ENCODE measurements around the gene EHHADH.

Gene EHHADH

DNA sequence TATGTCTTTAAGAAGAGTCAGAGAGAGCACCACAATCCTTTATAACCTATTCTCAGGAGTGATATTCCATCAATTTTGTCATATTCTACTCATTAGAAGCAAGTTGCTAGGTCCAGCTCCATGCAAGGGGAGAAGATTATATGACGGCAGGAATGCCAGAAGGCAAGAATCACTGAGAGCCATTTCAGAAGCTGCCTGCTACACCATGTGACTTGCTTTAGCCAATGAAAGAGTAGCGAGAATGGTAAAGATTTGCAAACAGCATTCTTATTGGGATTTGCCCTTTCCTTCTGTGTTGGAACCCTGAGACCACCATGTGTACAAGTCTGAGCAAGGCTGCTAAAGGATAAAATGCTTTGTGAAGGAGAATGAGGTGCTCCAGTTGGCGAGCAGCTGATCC lies 96.5 kb downstream of the EHHADH start:
- Histone ChIP-seq H3F3A (ENCODE audit: low read depth) (no peaks in the 10 kb centered on the region), H3K27me3 (ENCODE audit: insufficient read depth, low read length, poor library complexity, severe bottlenecking) (no peaks in the 10 kb centered on the region), H3K4me3 (ENCODE audit: low read length, poor library complexity, severe bottlenecking) (no peak overlapping the region), H3K9me3 (ENCODE audit: insufficient read depth, low read depth, low read length) (no peaks in the 10 kb centered on the region), H3K9ac (ENCODE audit: low read depth, low read length, poor library complexity, severe bottlenecking) (no peak overlapping the region), H4K20me1 (ENCODE audit: insufficient read depth, low read length, poor library complexity, severe bottlenecking) (no peaks in the 10 kb centered on the region), H2AFZ (ENCODE audit: low read length) (no peak overlapping the region), H3K36me3 (ENCODE audit: insufficient read depth, low read length) (no peaks in the 10 kb centered on the region), H3K4me2 (ENCODE audit: low read depth, low read length, poor library complexity, severe bottlenecking) (no peak overlapping the region), H3K9me2 (replicated peaks; ENCODE audit: low read depth, low read length) (no peaks in the 10 kb centered on the region), H3K4me1 (ENCODE audit: insufficient read depth, low read length, poor library complexity, severe bottlenecking) (no peaks in the 10 kb centered on the region), H3K79me2 (ENCODE audit: insufficient read depth, low read length) (no peaks in the 10 kb centered on the region)
- TF ChIP-seq, protein P1, sequence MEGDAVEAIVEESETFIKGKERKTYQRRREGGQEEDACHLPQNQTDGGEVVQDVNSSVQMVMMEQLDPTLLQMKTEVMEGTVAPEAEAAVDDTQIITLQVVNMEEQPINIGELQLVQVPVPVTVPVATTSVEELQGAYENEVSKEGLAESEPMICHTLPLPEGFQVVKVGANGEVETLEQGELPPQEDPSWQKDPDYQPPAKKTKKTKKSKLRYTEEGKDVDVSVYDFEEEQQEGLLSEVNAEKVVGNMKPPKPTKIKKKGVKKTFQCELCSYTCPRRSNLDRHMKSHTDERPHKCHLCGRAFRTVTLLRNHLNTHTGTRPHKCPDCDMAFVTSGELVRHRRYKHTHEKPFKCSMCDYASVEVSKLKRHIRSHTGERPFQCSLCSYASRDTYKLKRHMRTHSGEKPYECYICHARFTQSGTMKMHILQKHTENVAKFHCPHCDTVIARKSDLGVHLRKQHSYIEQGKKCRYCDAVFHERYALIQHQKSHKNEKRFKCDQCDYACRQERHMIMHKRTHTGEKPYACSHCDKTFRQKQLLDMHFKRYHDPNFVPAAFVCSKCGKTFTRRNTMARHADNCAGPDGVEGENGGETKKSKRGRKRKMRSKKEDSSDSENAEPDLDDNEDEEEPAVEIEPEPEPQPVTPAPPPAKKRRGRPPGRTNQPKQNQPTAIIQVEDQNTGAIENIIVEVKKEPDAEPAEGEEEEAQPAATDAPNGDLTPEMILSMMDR (conservative IDR thresholded peaks at IDR 0.05; ENCODE audit: low read length) = no peak
- no peak for TF ChIP-seq EZH2phosphoT487 (IDR thresholded peaks at IDR 0.05; ENCODE audit: borderline replicate concordance)

DNA sequence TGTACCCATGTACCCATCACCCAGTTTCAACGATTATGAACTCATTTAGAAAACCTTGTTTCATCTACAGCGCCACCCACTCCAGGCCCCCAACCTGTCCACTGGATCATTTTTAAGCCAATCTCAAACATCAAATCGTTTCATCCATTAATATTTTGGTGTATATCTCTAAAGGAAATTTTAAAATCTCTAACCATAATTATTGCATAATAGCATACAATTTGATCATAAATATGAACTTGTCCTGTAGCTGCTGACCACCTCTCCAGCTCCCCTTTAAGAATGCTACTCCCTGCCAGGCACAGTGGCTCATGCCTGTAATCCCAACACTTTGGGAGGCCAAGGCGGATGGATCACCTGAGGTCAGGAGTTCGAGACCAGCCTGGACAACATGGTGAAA lies 98.2 kb downstream of the EHHADH start:
- H3K79me2 ChIP-seq (ENCODE audit: insufficient read depth, low read length) = no peaks in the 10 kb centered on the region
- H3K9ac ChIP-seq (ENCODE audit: low read depth, low read length, poor library complexity, severe bottlenecking) = no peak overlapping the region
- no peaks in the 10 kb centered on the region for H3K36me3 ChIP-seq (ENCODE audit: insufficient read depth, low read length)
- no peak overlapping the region for H3K4me3 ChIP-seq (ENCODE audit: low read length, poor library complexity, severe bottlenecking)
- H4K20me1 ChIP-seq (ENCODE audit: insufficient read depth, low read length, poor library complexity, severe bottlenecking) = no peaks in the 10 kb centered on the region
- no peaks in the 10 kb centered on the region for H3K9me3 ChIP-seq (ENCODE audit: insufficient read depth, low read depth, low read length)
- no peak overlapping the region for H3K4me2 ChIP-seq (ENCODE audit: low read depth, low read length, poor library complexity, severe bottlenecking)
- no peak overlapping the region for H2AFZ ChIP-seq (ENCODE audit: low read length)
- no peaks in the 10 kb centered on the region for H3K4me1 ChIP-seq (ENCODE audit: insufficient read depth, low read length, poor library complexity, severe bottlenecking)
- no peaks in the 10 kb centered on the region for H3F3A ChIP-seq (ENCODE audit: low read depth)
- no peaks in the 10 kb centered on the region for H3K9me2 ChIP-seq (replicated peaks; ENCODE audit: low read depth, low read length)
- TF ChIP-seq EZH2phosphoT487 (IDR thresholded peaks at IDR 0.05; ENCODE audit: borderline replicate concordance) = no peak
- TF ChIP-seq, protein P1 (conservative IDR thresholded peaks at IDR 0.05; ENCODE audit: low read length) = no peak
- no peaks in the 10 kb centered on the region for H3K27me3 ChIP-seq (ENCODE audit: insufficient read depth, low read length, poor library complexity, severe bottlenecking)

DNA sequence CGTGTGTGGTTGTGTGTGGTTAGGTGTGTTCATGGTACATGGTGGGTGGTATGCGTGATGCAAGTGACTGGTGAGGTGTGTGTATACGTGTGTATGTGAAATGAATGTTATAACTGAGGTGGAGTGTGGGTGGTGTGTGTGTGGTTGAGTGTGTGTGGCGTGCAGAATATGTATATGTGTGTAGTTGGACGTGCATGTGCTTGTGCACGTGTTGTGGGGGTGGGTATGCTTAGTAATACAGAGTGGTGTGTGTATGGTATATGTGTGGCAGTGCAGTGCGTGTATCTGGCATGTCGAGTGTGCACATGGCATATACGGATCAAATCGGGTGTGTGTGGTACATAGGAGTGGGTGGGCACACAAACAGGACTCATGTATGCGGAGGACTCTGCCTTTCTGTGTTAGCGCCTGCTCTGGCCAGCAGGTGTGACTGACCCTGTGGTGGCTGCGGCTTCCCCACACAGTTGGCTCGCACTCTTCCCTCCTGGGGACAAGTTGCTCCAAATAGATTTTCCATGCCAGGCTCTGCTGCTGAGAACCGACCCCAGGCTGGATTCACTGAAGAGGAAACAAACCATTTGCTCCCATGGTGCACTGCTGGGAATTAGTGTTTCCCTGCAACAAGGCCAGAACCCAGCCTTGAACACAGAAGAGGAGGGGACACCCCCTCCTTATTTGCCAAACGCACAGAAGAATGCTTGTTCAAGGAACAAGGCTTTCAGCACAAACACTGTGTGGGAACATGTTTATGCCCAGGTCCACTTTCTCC lies 99.8 kb downstream of the EHHADH start:
- Histone ChIP-seq H3K4me3 (ENCODE audit: low read length, poor library complexity, severe bottlenecking) (no peak overlapping the region), H3K9ac (ENCODE audit: low read depth, low read length, poor library complexity, severe bottlenecking) (no peak overlapping the region), H3K36me3 (ENCODE audit: insufficient read depth, low read length) (no peaks in the 10 kb centered on the region), H3K9me2 (replicated peaks; ENCODE audit: low read depth, low read length) (no peaks in the 10 kb centered on the region), H2AFZ (ENCODE audit: low read length) (no peak overlapping the region), H3K4me1 (ENCODE audit: insufficient read depth, low read length, poor library complexity, severe bottlenecking) (no peaks in the 10 kb centered on the region), H3K79me2 (ENCODE audit: insufficient read depth, low read length) (no peaks in the 10 kb centered on the region), H3F3A (ENCODE audit: low read depth) (no peaks in the 10 kb centered on the region), H3K27me3 (ENCODE audit: insufficient read depth, low read length, poor library complexity, severe bottlenecking) (no peaks in the 10 kb centered on the region), H3K4me2 (ENCODE audit: low read depth, low read length, poor library complexity, severe bottlenecking) (no peak overlapping the region), H3K9me3 (ENCODE audit: insufficient read depth, low read depth, low read length) (no peaks in the 10 kb centered on the region), H4K20me1 (ENCODE audit: insufficient read depth, low read length, poor library complexity, severe bottlenecking) (no peaks in the 10 kb centered on the region)
- TF ChIP-seq EZH2phosphoT487 (IDR thresholded peaks at IDR 0.05; ENCODE audit: borderline replicate concordance) = no peak
- TF ChIP-seq, protein P1 (conservative IDR thresholded peaks at IDR 0.05; ENCODE audit: low read length) = no peak
